Activated CD4-positive, alpha-beta T cell treated with anti-CD3 and anti-CD28 coated beads for 48 hours (primary cell): ENCODE results near the gene SCAMP5.

Source experiments
- DNase-seq: peaks from one replicate; pipeline ENCODE4 v3.0.0-alpha.2; 2020

The SCAMP5 gene, protein sequence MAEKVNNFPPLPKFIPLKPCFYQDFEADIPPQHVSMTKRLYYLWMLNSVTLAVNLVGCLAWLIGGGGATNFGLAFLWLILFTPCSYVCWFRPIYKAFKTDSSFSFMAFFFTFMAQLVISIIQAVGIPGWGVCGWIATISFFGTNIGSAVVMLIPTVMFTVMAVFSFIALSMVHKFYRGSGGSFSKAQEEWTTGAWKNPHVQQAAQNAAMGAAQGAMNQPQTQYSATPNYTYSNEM

GRCh38 chr15:74995182-74995778 is at the start of gene SCAMP5:
Gene SCAMP5 (plus strand): TSS chr15:74995563. CDS start chr15:75011840, 16,277 bp downstream.
- DNase-seq = peak; percentile 96

DNA sequence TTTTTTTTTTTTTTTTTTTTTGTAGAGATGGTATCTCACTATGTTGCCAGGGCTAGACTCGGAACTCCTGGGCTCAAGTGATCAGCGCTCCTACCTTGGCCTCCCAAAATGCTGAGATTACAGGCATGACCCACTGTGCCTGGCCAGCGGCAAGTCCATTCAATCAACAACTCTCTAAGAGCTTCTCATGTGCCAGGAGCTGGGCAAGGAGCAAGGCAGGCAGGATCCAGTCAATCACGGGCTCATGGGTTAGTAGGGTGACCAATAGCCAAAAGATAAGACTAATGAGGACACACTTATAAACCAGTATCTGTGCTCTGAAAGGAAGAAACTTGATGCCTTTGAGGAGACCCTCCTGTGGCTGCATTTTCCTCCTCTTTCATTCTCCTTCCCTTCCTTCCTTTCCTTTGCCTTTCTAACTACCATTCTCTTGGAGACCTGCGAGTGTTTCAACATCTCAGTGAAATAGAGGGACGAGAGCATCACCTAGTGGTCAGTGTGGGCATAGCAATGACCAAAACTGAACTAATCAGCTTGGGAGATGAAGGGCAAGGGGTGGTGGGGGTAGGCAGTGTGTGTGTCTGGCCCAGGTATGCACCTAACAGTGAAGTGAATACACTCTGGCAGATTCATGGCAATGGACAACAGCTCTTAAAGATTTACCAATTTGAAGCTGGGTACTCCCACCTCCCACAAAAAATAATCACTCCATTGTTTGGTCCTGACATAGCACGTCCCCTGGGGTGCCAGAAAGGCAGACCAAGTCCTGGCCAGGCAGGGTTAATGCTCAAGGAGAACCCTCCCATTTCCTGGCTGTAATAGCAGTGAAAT is 45.1 kb upstream of the SCAMP5 start:
- peak; percentile 87 for DNase-seq

- DNase-seq = no peak
These were observed 44.4 kb upstream of the SCAMP5 start for GRCh38 chr15:74951006-74951405.

DNA sequence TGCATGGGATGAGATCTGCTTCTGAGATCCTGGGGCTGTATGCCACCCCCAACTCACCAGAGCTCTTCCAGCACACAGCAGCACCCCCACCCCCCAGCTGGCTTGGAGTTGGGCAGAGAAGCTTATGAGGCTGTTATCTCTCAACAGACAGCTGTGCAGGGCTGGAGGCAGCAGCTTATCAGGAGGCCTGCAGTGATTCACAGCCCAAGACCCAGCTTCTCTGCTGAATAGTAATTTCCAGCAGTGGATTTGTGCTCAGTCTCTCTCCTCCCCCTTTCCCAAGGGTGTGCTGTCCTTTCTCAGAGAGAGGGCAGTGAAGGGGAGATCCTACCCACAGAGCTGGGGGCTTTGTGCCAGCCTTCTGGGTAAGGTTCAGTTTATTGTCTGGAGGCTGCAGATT is 40.8 kb upstream of the SCAMP5 start:
- DNase-seq = peak; percentile 26

DNA sequence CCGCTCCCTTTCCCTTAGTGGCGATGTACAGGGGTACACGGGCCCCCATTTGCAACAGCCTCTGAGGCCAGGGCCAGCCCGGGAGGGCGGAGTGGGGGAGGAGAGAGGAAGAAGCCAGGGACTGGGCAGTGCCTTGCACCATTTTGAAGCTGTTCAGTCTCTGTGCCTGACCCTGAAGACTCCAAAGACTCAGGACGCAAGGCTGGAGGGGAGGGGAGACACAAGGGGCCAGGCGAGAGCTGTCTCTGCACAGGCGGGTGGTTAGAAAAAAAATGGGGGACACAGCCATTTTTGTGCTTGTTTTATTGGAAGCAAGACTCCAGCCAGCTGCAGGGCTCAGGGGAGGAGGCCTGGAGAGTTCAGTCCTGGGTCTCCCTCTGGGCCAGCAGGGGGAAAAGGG is 40.3 kb upstream of the SCAMP5 start:
- DNase-seq = no peak

DNA sequence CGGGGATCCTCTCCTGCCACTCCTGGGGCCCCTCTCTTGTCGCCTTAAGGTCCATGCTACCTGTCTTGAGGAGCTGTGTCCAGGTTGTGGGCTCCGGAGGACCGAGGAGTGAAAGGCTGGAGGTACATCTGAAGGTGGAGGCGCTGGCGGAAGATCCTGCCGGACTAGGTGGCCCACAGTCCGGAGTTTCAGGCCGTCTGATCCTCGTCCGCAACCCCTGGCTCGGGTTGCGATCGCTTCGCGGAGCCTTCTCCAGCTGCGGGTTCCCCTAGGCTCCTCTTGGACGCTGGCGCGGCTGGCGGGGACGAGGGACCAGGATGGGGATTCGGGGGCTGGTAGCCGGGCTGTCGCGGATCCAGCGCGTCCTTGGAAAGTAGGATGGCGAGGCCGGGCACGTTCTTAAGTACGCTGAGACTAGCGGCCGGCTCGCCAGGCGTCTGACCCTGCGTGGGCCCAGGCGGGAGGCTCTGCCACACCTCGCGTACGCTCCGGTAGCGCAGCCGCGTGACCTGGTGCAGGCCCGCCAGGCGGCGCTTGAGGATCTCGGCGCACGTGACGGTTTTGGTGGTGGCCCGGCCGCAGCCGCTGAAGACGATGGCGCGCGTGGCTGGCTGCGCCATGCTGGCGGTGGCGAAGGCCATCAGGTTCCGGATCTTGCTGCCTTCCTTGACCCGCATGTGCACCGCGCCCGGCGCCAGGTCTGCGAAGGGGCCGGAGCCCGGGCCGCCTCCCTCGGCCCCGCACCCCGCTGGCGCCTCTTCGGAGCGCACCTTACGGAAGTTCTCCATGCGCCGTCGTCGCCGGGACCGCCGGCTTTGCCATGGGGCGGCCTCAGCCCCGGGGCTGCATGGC is 39.3 kb upstream of the SCAMP5 start:
- DNase-seq = peak; percentile 83

- peak; percentile 83 for DNase-seq
These were observed 38.5 kb upstream of the SCAMP5 start, which contains the start of gene RPP25 for GRCh38 chr15:74956648-74957475. Gene RPP25 (minus strand): TSS chr15:74956772. CDS start chr15:74956583, 189 bp downstream.

GRCh38 chr15:74957476-74958035 is 37.8 kb upstream of the SCAMP5 start:
- peak; percentile 32 for DNase-seq

- DNase-seq = no peak
These were observed 36.9 kb upstream of the SCAMP5 start for GRCh38 chr15:74958320-74958907.

- no peak for DNase-seq
These were observed 36.3 kb upstream of the SCAMP5 start for GRCh38 chr15:74958908-74959585.

- DNase-seq = no peak
These were observed 35.8 kb upstream of the SCAMP5 start for GRCh38 chr15:74959586-74959939.

DNA sequence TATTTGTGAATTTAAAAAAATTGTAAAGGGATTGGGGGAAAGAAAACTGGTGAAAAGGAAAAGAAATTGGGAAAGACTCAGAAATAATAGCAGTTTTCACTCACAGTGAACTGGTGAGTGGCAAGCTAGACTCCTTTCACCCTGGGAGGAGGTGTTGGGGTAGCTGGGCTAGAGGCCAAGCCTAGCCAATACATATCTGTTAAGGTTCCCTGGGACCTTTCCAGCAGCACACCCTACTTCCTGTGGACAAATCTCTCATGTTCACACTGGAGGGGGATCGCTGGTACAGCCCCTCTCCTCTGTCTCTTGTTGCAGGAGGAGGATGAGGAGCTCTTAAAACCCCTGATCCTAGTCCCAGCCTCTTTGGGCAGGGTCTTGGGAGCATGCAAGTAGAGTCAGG is 35.1 kb upstream of the SCAMP5 start:
- no peak for DNase-seq

DNA sequence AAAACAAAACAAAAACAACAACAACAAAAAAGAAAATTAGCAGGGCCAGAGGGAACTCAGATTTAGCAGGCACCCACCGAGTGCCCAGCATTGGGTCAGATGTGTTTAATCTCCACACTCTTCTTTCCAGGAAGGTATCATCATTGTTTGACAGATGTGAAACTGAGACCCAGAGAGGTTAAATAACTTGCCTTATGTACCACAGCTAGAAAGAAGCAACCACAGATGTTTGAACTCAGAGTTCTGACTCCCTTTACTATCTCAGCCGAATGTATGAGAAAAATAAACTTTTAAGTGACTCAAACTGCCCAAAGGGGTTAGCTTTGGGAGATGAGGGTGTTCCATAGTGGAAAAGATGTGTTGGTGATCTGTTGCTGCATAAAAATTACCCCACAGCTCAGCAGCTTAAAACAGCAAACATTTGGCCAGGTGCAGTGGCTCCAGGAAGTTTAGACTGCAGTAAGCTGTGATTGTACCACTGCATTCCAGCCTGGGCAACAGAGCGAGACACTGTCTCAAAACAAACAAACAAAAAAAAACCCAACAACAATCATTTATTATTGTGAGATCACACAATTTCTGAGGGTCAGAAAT is 34.3 kb upstream of the SCAMP5 start:
- DNase-seq = no peak

DNA sequence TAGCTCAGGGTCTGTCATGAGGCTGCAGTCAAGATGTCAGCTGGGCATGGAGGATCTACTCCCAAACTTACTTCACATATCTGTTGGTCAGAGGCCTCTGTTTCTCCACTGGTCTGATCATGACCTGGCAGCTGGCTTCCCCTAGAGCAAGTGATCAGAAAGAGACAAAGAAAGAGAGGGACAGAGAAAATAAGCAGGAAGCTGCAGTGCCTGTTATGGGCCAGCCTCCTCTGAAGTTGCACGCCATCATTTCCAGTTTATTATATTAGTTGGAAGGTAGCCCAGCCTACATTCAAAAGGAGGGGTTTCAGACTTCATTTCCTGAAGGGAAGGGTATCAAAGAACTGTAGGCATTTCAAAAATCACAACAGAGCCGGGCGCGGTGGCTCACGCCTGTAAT is 33.7 kb upstream of the SCAMP5 start:
- DNase-seq = no peak

GRCh38 chr15:74962219-74962618 is 33.1 kb upstream of the SCAMP5 start:
- DNase-seq = no peak

- DNase-seq = no peak
These were observed 32.7 kb upstream of the SCAMP5 start for GRCh38 chr15:74962671-74963070.

DNA sequence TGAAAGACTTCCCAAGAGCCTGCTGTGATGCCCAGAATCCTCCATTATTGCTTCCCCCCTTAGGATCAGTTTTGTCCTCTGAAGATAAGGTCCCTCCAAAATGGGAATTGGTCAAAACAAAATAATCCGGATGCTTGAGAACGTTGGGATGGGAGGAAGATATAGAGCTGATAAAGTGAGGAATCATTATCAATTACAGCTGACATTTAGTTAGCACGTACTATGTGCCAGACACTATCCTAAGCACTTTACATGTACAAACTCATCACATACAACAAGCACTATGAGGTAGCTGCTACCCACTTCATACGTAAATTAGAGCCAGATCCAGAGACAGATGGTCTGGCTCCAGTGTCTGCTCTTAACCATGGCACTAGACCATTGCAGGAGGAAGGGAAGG is 32.1 kb upstream of the SCAMP5 start:
- no peak for DNase-seq

- DNase-seq = no peak
These were observed 30.6 kb upstream of the SCAMP5 start for GRCh38 chr15:74964794-74965193.

- no peak for DNase-seq
These were observed 27.7 kb upstream of the SCAMP5 start for GRCh38 chr15:74967670-74968069.

DNA sequence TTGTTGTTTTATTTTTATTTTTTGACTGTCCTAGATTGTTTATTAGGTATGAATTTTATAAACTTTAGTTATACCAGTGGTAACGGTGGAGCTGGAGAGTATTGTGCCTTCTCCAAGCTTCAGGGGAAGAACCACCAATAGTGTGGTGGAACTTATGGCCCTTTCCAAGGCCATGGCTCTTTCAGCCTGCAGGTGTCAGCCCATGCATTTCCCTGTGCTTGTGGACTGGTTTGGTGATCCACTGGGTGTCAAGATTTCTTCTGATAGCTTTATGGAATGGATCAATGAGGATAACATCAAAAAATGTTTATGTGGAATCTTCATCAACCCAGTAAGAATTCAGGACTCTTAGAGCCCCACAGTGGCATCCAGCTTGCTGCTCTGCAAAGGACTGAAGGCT is 19.2 kb upstream of the SCAMP5 start:
- DNase-seq = no peak
